HL-60 (cell line): ENCODE results near the gene SAP30L.

ENCODE experiments used
- CTCF ChIP-seq: IDR thresholded peaks from one replicate; pipeline ENCODE4 v1.5.1; 2011; ENCODE audit warnings: low read length, control low read depth, inconsistent platforms; ENCODE audit not compliant: insufficient read depth
- GABPA ChIP-seq: IDR thresholded peaks from 2 replicates; pipeline ENCODE4 v1.6.1; 2012; ENCODE audit warnings: low read depth
- POLR2AphosphoS5 ChIP-seq: IDR thresholded peaks from 2 replicates; pipeline ENCODE4 v1.6.1; 2012; ENCODE audit warnings: low read depth
- REST ChIP-seq: IDR thresholded peaks from 2 replicates; pipeline ENCODE4 v1.6.1; 2012; ENCODE audit warnings: low read depth; ENCODE audit not compliant: insufficient replicate concordance

DNA sequence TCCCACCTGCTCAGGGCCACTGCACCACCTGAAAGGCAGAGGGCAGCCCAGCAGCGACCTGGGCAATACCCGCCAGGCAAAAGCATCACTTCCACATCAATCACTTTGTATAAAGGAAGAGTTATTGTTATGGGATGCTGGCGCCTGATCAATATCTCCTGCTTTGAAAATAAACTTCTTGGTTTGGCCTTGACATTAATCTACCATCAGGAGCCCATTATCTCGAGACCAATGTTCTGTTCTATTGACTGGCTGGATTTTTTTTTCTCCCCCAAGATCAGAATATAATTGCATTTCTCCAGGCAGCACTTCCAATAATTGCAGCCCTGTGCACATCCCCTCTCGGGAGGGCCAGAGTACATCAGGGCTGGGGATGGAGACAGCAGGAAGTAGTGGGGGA is 44.4 kb upstream of the SAP30L start:
- TF ChIP-seq CTCF: no peak
- no peak for TF ChIP-seq POLR2AphosphoS5
- no peak for TF ChIP-seq GABPA
- TF ChIP-seq REST: no peak
